Cardiac septum (tissue), 1 donor: ENCODE measurements around the gene ERC1. TPM values are rescaled to one million over a fixed set of nuclear protein-coding genes. Genes with fewer than 3 reads are reported as not detected.
"Not testable (repeated sequence)": the region's sequence is repeated elsewhere in the genome, so short reads cannot be mapped to it uniquely, and the experiment has no call there.

Experiments
- DNase-seq: peaks from one replicate; pipeline ENCODE4 v3.0.0-alpha.2; 2020; ENCODE audit warnings: low spot score
- intact Hi-C: fragments of 100-400 bp; cut with DNase I; formaldehyde crosslinking; loops from one replicate; pipeline ENCODE4 v1.14.0; 2022
- total RNA-seq: library from RNA; stranded (reverse); fragmentation: NEBNext Ultra II Directional; extraction: Animal tissue kit (Norgen Biotek cat#: 25700); gene quantifications from one replicate; pipeline ENCODE4 v1.2.1, GENCODE V29; 2021
- donor health status: DM: no; HTN: no; CAD: no.

ERC1 gene
- total RNA-seq, 1 donor from 2014 or later: 56.9 TPM

DNA sequence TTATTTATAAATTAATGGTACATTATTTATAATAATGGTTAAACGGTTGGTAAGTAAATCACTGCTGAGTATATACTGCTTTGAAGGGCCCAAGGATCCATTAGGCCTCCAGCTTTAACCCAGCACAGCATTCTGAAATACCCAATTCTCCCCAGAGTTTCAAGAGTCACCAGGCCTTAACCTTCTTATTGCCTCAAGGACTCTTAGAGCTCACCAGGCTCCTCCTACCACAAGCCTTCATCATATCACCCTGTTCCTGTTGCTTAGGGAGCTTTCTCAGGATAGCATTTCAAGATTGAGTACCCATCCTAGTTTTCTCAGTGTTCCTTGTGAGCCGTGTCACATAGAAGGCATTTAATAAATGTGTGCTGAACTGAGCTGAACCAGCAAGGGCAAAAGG, 360.9 kb downstream of the ERC1 start:
- intact Hi-C loops: no loop called here

DNA sequence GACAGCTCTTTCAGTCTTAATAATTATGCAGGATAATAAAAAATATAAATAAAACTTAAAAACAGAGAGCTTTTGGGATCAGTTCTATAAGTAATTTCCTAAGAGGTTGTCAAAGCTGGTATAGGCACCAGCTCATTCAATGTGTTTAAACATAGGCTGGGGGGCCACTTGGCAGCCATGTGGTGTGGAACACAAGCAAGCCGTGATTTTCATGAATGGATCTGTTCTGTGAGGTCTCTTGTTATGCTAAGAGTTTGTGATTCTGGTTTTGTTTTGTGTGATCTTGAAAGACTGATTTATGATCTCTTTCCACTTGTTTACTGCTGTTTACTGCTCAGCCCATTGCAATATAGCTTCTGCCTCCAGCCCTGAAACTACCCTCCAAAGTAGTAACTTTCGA, 362.4 kb downstream of the ERC1 start:
- no peak for DNase-seq
- intact Hi-C loops: no loop called here

More for the DNA sequence above, 360.9 kb downstream of the ERC1 start:
- no peak for DNase-seq

DNA sequence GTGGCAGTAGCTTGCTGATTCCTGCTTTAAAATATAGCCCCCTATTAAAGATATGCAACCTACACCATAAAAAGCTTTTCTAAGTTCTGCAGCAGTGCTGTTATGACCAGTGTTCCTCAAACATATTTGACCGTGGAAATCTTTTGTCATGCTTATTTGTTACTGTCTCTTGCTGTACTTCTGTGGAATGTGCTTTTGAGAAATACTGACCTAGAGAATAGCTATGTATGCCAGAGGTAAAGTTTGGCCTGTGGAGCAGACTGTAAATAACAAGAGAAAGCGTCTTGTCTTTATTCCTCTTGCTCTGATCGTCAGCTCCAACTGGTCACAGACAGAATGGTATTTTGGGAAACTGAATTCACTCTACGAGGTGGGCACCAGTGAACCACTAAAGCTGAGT, 364.4 kb downstream of the ERC1 start:
- intact Hi-C loops: no loop called here
- no peak for DNase-seq

DNA sequence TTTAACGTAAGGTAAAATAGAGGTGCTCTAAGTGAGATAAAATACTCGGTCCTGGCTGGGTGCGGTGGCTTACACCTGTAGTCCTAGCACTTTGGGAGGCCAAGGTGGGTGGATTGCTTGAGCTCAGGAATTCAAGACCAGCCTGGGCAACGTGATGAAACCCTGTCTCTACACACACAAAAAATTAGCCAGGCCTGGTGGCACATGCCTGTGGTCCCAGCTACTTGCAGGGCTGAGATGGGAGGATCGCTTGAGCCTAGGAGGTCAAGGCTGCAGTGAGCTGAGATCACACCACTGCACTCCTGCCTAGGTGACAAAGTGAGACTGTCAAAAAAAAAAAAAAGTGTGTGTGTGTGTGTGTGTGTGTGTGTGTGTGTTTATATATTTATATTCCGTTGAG, 364.8 kb downstream of the ERC1 start:
- DNase-seq, intact Hi-C loops: not testable (repeated sequence)

DNA sequence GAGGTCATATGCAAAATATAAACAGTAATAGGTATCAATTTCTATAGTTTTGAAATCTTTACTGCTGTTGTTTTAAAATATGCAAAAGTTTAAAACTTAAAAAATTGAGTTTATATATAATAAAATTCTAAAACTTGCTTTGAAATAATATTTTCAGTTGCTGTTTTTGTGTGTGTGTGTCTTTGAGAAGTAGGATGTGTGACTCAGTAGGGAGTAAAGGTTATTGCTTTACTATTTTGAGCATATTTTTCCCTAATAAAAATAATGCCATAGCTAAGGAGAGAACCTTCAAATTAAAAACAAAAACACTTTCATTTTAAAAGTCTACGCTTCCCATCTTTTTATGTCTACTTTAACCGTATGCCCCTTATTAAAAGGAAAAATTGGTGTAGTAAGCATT, 365.3 kb downstream of the ERC1 start:
- DNase-seq: no peak

DNA sequence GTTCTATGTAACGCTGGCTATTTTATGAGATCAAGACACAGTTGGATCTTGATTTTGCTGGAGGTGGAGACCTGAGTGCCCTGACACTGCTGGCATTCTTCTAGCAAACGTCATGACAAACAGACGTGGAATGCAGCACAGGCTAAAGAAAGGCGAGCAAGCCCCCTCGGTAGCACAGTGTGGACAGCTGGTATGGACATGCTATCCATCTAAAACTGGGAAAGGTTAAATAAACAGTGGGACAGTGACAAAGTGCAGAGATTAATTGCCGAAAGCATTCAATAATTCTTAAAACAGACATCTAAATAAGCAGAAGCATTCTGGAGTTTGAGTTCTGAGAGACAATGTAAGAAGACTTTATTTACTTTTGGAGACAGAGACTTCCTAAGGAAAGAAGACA, 366.1 kb downstream of the ERC1 start:
- no peak for DNase-seq
- intact Hi-C loops: no loop called here

More for the DNA sequence above, 365.3 kb downstream of the ERC1 start:
- intact Hi-C loops: no loop called here

DNA sequence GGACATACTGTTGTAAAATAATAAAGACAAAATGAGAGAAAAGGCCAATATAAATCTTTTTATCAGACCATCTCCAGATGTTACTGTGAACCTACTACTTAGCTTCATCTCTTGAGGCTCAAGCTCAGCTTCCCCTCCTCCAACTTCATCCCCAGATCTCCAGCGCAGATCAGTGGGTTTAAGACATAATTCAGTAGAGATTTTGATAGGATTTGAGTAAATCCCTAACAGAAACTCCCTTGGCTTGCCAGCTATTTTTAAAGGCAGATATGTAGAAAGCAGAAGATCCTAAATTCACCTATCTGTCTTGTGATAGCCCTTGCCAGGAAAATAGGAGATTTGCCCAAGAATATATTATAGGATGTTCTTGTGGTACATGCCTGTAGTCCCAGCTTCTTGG, 366.7 kb downstream of the ERC1 start:
- no peak for DNase-seq
- intact Hi-C loops: no loop called here

DNA sequence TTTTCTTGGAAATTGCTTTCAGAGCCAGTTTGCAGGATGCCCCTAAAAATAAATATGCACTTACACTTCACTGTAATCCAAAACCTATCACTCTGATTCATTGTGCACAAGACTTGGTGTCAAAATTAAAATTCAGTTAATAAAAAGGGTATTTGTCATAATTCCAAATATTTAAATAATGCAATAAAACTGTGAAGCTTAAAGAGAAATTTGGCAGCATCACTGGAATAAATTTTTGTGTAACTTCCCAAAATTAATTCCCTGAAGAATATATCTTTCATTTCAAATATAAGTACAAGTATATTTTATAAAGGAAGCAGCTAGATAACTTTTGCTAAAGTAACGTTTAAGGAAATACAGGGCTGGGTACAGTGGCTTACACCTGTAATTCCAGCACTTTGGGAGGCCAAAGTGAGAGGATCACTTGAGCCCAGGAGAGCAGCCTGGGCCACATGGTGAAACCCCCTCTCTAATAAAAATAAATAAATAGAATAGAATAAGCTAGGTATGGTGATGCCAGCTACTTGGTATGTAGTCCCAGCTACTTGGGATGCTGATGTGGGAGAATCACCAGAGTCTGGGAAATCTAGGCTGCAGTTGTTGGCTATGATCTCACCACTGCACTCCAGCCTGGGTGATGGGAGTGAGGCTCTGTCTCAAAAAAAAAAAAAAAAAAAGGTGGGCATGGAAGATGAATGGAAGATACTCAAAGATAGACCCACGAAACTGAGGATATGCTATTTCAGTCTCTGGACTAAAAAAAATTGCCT, 369.6 kb downstream of the ERC1 start:
- intact Hi-C loops: no loop called here
- no peak for DNase-seq

DNA sequence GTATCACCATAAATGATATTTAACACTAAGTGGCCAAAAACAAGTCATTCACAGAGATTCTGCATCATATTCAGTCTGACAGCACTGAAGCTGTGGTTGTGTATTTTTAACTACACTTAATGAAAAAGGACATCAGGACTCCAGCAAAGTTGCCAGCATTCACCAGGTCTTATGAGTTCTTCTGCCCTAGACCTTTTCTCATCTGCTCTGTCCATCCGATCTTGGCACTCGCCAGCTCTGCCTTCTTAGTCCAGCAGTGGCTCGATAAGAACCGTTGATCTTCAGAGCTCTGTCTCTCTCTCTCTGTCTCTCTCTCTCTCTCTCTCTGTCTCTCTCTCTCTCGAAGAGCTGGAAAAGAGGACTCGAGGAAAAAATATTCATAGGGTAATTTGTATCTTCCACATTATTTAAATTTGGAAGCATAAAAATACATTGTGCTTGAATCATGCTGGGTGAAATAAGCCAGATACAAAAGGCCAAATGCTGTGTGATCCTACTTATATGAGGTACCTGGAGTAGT, 371.2 kb downstream of the ERC1 start:
- intact Hi-C loops: no loop called here
- DNase-seq: no peak

DNA sequence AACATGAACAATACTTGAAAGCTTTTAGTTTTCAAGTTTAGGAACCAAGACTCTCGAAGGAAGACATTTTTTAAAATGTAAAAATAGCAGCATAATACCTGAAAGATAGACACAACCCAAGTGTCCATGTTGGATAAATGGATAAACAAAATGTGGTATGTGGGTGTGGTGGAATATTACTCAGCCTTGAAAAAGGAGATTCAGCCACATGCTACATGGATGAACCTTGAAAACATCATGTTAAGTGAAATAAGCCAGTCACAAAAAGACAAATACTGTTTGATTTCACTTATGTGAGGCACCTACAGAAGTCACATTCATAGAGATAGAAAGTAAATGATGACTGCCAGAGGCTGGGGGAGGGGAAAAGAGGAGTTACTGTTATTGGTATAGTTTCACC, 374.7 kb downstream of the ERC1 start:
- intact Hi-C loops: no loop called here
- DNase-seq: no peak

DNA sequence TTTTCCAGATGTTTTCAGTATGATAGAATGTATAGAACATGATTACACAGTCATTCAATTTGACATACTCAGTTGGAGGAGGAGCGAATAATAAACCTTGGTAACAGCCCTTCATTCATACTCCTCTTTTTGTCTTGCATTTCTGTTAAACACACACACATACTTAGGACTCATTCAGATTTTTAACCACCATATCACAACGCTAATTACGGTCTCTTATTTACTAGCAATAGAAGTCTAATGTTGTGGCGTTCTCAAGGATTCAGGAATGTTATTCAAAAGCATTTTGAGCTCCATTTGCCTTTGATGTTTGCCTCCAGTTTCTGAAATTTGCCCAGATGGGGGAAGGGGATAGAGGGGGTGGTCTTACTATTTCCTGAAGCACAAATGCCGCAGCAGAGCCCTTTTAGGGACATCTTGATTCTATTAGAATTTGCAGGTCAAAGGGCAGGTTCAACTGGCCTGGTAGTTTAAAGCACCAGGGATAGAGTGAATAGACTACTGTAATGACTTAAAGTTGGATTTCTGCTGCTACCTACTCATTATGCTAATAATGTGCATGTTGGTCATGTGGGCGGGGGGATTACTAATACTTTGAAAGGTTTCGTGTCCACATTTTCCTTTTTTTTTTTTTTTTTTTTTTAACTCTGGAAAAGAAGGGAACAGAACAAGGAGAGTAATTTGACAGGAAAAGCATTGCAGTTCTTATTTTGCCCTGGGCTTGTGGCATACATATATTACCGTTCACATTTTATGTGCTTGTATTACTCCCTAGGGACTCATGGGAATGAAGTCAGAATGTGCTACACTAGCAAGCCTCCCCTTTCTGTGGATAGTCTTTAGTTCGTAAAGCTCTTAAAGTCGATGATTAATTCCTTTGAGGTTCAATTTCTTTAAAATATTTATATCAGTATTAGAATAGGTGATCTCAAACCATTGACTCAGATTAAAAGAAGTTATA, 376.6 kb downstream of the ERC1 start:
- no peak for DNase-seq
- intact Hi-C loops: no loop called here

DNA sequence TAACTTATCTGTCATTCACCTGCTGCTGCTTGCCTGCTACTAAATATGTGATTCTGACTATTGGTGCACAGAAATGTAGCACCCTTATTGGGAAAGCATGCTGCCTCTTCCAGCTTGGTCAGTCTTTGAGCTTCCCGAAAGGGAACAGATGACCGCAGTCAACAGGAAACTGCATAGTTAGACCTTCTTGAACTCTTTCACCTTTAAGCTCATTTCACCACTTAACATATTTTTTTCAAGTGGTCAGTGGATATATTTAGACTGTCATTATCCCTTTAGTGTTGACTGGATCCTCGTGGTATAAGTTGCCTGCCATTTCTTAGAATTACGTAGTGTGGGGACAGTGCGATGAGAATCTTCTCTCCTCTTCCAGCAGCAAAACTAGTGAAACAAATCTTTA, 378.4 kb downstream of the ERC1 start:
- intact Hi-C loops: no loop called here
- no peak for DNase-seq

DNA sequence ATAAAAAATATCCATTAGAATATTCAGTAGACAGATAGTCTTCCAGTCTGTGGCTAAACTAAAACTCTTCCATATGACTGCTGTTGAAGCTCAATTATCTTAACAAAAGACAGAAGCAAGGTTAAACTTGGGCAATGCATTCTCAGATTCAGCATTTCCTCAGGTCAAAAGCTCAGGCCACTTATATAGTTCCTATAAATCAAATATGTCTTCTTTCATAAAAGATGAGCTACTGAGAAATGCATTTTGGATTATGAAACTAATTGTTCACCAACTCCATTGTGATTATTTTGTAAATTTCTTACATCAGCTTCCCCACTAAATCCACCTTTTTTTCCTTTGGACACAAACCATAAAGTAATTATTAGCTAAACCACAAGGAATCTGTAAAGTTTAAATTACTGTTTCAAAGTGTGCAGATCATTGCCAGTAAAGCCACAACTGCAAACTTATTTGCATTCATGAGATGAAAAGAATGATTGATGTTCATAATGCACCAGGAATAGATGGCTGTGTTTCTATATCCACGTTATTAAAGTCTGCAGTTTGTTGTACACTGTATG, 379.0 kb downstream of the ERC1 start:
- no peak for DNase-seq
- intact Hi-C loops: no loop called here

DNA sequence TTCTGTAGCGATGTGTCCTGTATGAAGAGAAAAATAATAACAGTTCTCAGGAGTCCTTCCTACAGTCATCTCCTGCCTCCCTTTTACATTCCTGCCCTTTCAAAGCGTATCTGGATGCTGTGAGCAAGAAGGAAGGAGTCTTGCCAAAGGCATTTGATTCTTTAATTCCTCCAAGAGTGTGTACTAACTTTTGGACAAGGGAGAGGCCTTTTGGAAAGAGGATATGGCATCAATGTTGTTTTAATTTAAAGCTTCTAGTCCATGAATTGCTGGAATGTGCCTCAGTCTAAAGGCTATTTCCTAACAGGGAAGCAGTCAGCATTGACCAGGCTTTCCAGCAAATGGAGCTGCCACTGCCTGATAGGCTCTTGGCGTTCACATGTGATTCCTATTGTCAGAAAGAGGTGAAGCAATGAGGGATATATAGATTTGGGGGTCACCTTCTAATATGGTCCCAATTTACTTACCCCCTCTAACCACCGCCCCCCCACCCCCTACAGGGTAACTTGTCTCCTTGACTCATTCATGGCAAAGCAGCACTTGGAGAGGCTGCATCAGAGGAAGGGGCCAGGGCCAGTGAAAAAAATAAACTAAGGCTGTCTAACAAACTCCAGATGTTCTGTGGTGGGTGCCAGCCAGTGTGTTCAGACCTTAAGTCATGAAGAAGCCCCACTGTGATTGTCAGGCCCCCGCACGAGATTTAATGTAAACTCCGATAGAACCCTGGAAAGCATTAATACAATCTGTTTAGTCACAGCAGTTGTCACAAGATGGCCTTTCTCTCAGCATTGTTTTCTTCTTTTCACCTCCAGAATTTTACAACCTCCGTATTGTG, 383.1 kb downstream of the ERC1 start:
- no peak for DNase-seq
- intact Hi-C loops: no loop called here

DNA sequence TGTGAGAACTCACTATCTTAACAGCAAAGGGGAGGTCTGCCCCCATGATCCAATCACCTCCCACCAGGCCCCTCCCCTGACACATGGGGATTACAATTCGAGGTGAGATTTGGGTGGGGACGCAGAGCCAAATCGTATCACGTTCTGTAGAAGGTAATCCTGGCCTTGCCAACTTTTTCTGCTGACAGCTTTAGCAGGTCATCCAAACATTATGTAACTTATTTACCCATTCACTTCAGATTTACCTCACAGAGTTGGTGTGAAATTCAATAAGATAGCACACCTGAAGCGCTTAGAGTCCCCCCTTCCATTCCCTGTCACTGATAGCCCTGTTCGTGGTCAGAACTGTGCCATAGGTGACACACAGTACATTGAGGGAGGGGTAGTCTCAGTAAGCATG, 384.3 kb downstream of the ERC1 start:
- DNase-seq: no peak
- intact Hi-C loops: no loop called here

DNA sequence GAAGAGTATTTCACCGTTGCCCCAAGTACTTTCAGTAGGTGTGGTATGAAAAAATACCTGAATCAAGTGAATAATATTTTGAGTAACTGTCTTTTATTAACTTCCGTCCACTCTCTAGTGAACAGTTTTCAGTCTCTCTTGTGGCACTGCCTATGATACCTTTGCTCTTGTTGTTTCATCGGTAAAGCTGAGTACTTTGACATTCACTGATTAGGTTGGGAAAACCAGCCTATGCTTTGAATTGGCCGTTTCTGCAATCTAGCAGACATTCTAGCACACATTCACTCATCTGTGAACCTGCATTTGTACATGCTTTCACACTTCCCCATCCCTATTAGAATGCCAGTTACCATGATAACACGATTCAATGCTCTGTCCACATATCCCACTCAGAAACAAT, 386.1 kb downstream of the ERC1 start:
- intact Hi-C loops: no loop called here
- DNase-seq: no peak

DNA sequence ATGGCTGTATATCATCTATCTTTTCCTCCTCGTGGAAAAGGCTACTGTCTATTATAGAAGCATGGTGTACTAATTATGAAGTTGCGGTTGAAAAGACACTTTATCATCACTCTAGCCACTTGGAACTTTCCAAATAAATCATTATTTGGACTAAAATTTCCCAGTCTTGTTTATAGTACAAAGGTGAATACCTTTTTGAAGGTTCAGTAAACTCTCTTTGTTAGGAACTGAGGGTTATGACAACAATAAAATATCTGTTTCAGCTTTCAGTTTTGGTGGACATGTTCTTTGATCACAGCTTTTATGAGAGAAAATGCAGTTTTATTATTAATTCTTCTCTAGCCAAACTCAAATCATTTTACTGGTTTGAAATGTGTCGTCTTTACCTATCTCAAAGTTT, 386.7 kb downstream of the ERC1 start:
- no peak for DNase-seq
- intact Hi-C loops: no loop called here

DNA sequence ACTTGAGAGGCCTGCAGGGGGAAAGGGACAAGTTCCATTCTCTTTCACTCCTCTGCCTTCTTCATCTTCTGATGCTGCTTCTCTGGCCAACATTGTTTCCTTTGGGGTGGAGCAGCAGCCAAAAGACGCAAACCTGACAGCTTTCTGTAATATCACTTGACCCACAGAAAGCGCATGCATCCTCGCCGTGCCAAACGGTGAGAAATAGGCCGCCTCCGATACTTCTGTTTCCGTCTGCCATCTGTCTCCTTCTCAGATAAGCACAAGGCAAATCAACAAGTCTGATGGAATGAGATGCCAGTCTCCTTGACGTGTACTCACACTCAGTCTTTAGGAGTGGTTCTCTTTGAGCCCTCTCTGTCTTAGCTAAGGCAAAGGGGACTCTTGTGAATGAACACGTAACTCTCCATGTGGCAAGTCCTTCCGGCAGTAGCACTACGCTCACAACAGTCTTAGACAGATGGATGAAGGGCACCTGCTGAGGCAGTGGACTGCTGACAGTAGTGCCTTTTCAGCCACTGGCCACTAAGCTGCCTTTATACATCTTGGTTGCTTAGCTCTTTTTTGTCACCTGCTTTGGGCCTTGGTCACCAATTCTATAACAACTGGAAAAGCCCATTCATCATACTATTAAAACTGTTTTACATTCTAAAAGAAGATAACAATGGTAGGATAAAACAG, 389.3 kb downstream of the ERC1 start:
- no peak for DNase-seq
- intact Hi-C loops: no loop called here

DNA sequence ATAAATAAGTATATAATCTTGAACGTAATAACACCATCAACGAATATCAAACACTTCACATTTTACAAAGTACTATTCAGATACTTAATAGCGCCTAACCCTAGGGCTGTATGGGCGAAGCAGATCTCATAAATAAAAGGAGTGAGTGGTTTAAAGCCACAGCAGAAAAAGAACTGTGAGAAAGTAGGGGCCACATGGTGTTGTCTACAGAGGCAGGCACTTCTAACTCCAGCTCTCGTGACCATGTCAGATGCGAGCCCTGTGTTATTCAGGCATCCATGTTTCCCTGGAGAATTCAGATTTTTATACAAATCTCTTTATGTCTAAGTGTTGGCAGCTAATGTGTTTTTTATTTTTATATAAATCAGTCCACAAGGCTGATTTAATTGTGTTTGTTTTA, 391.1 kb downstream of the ERC1 start:
- intact Hi-C loops: no loop called here
- no peak for DNase-seq
